Measurements from ENCODE around the gene SS18L1.

SS18L1 gene

GRCh38 chr20:62116558-62117361 lies 26.8 kb upstream of the SS18L1 start:
- Mint-ChIP-seq H3K4me3 (no peak overlapping the region), H3K9me3 (peaks cover 8% of the 10 kb centered on the region), H3K36me3 (ENCODE audit: low read depth) (peaks cover 8% of the 10 kb centered on the region), H3K27me3 (no peaks in the 10 kb centered on the region), H3K27ac (no peak overlapping the region), H3K4me1 (peaks cover 28% of the 10 kb centered on the region)
- DNase-seq (no peak), ATAC-seq (no peak)

- no peak overlapping the region for H3K4me3 Mint-ChIP-seq
- H3K4me1 Mint-ChIP-seq: peaks cover 28% of the 10 kb centered on the region
- no peak for DNase-seq
- H3K9me3 Mint-ChIP-seq: peaks cover 8% of the 10 kb centered on the region
- no peak for ATAC-seq
- H3K27ac Mint-ChIP-seq: no peak overlapping the region
- H3K27me3 Mint-ChIP-seq: no peaks in the 10 kb centered on the region
- H3K36me3 Mint-ChIP-seq (ENCODE audit: low read depth): peaks cover 8% of the 10 kb centered on the region
Measured at GRCh38 chr20:62117362-62117646, 26.3 kb upstream of the SS18L1 start.

- Mint-ChIP-seq H3K4me3 (no peak overlapping the region), H3K27ac (no peak overlapping the region)
- peak; percentile 58 for DNase-seq
Measured at GRCh38 chr20:62117658-62118057, 25.9 kb upstream of the SS18L1 start.

GRCh38 chr20:62118113-62119043 lies 25.2 kb upstream of the SS18L1 start:
- DNase-seq (no peak), ATAC-seq (no peak)
- Mint-ChIP-seq H3K27me3 (no peaks in the 10 kb centered on the region), H3K9me3 (peaks cover 3% of the 10 kb centered on the region), H3K36me3 (ENCODE audit: low read depth) (peaks cover 3% of the 10 kb centered on the region), H3K27ac (no peak overlapping the region), H3K4me3 (no peak overlapping the region), H3K4me1 (peaks cover 29% of the 10 kb centered on the region)

More at GRCh38 chr20:62117658-62118057, 25.9 kb upstream of the SS18L1 start:
- ATAC-seq: peak; percentile 3
- H3K9me3 Mint-ChIP-seq: peaks cover 8% of the 10 kb centered on the region
- peaks cover 7% of the 10 kb centered on the region for H3K36me3 Mint-ChIP-seq (ENCODE audit: low read depth)
- no peaks in the 10 kb centered on the region for H3K27me3 Mint-ChIP-seq
- peaks cover 28% of the 10 kb centered on the region for H3K4me1 Mint-ChIP-seq

- peaks cover 35% of the 10 kb centered on the region for H3K4me1 Mint-ChIP-seq
- peaks cover 5% of the 10 kb centered on the region for H3K36me3 Mint-ChIP-seq (ENCODE audit: low read depth)
- H3K27ac Mint-ChIP-seq: no peak overlapping the region
- no peak for DNase-seq
- no peak overlapping the region for H3K4me3 Mint-ChIP-seq
- no peak for ATAC-seq
- no peaks in the 10 kb centered on the region for H3K27me3 Mint-ChIP-seq
- peaks cover 3% of the 10 kb centered on the region for H3K9me3 Mint-ChIP-seq
Measured at GRCh38 chr20:62119115-62119514, 24.5 kb upstream of the SS18L1 start.

- Mint-ChIP-seq H3K9me3 (peaks cover 3% of the 10 kb centered on the region), H3K27ac (no peak overlapping the region), H3K36me3 (ENCODE audit: low read depth) (peaks cover 11% of the 10 kb centered on the region), H3K27me3 (no peaks in the 10 kb centered on the region), H3K4me3 (peak overlapping the region; percentile 51), H3K4me1 (peaks cover 42% of the 10 kb centered on the region)
- DNase-seq: no peak
- ATAC-seq: no peak
Measured at GRCh38 chr20:62119591-62120364, 23.8 kb upstream of the SS18L1 start.

- Mint-ChIP-seq H3K4me1 (peaks cover 46% of the 10 kb centered on the region), H3K36me3 (ENCODE audit: low read depth) (peaks cover 16% of the 10 kb centered on the region), H3K4me3 (peak overlapping the region; percentile 51), H3K9me3 (peaks cover 3% of the 10 kb centered on the region), H3K27me3 (no peaks in the 10 kb centered on the region), H3K27ac (peak overlapping the region; percentile 31)
- ATAC-seq (no peak), DNase-seq (no peak)
Measured at GRCh38 chr20:62120365-62120762, 23.2 kb upstream of the SS18L1 start.

- DNase-seq: no peak
- ATAC-seq: peak; percentile 1
- Mint-ChIP-seq H3K4me3 (peak overlapping the region; percentile 83), H3K4me1 (peaks cover 45% of the 10 kb centered on the region), H3K27me3 (no peaks in the 10 kb centered on the region), H3K36me3 (ENCODE audit: low read depth) (peaks cover 20% of the 10 kb centered on the region), H3K9me3 (peaks cover 3% of the 10 kb centered on the region), H3K27ac (peak overlapping the region; percentile 92)
Measured at GRCh38 chr20:62120990-62121775, 22.4 kb upstream of the SS18L1 start.

GRCh38 chr20:62121776-62122653 lies 21.6 kb upstream of the SS18L1 start, which contains the start of gene LSM14B:
Gene LSM14B (plus strand): TSS chr20:62122475. CDS start chr20:62122667, 192 bp downstream.
- Mint-ChIP-seq H3K4me1 (peaks cover 46% of the 10 kb centered on the region), H3K9me3 (peaks cover 3% of the 10 kb centered on the region), H3K36me3 (ENCODE audit: low read depth) (peaks cover 24% of the 10 kb centered on the region), H3K27ac (peak within 1 kb of the TSS; percentile 92), H3K4me3 (peak within 1 kb of the TSS; percentile 83), H3K27me3 (no peaks in the 10 kb centered on the region)
- DNase-seq: peak; percentile 99
- ATAC-seq: peak; percentile 85

- Mint-ChIP-seq H3K9me3 (no peaks in the 10 kb centered on the region), H3K4me3 (peak overlapping the region; percentile 81), H3K27me3 (no peaks in the 10 kb centered on the region), H3K4me1 (peaks cover 39% of the 10 kb centered on the region), H3K36me3 (ENCODE audit: low read depth) (peaks cover 31% of the 10 kb centered on the region), H3K27ac (peak overlapping the region; percentile 52)
- DNase-seq: peak; percentile 48
- peak; percentile 8 for ATAC-seq
Measured at GRCh38 chr20:62122654-62123449, 20.7 kb upstream of the SS18L1 start.

- Mint-ChIP-seq H3K9me3 (no peaks in the 10 kb centered on the region), H3K27me3 (no peaks in the 10 kb centered on the region), H3K27ac (peak overlapping the region; percentile 52), H3K36me3 (ENCODE audit: low read depth) (peaks cover 38% of the 10 kb centered on the region), H3K4me1 (peaks cover 36% of the 10 kb centered on the region), H3K4me3 (peak overlapping the region; percentile 81)
- DNase-seq: no peak
- no peak for ATAC-seq
Measured at GRCh38 chr20:62123450-62124118, 20.0 kb upstream of the SS18L1 start.

GRCh38 chr20:62126141-62126540 lies 17.4 kb upstream of the SS18L1 start:
- no peak for ATAC-seq
- no peak for DNase-seq
- H3K36me3 Mint-ChIP-seq (ENCODE audit: low read depth): peaks cover 47% of the 10 kb centered on the region
- H3K4me3 Mint-ChIP-seq: no peak overlapping the region
- no peaks in the 10 kb centered on the region for H3K27me3 Mint-ChIP-seq
- H3K4me1 Mint-ChIP-seq: peaks cover 25% of the 10 kb centered on the region
- H3K27ac Mint-ChIP-seq: no peak overlapping the region
- no peaks in the 10 kb centered on the region for H3K9me3 Mint-ChIP-seq
